Right lobe of liver (tissue), 6 donors: Measurements from ENCODE around the gene UBE2QL1. TPM values are rescaled to one million over a fixed set of nuclear protein-coding genes. Genes with fewer than 3 reads are reported as not detected.

Experiments
- ATAC-seq, 4 donors: fragments of 200-7000 bp; cut with Tn5 transposase; one replicate each; pipeline ENCODE4 v1.9.1; 2020; ENCODE audit warnings: mild to moderate bottlenecking in 4 of 4, moderate library complexity in 4 of 4
- DNase-seq, 3 donors: peaks; one replicate each; pipeline ENCODE4 v3.0.0-alpha.2; 2020
- H3K27ac ChIP-seq, 3 donors: fragments of 200-600 bp; one replicate each; pipeline ENCODE4 v1.8.0; 2022
- H3K27me3 ChIP-seq, 2 donors: fragments of 200-600 bp; one replicate each; pipeline ENCODE4 v1.8.0; 2022
- H3K36me3 ChIP-seq, 4 donors: fragments of 200-600 bp; sonication (generic) in 1 of 4; one replicate each; pipeline versions ENCODE4 v1.5.1 to v1.8.0; 2017 to 2022; ENCODE audit warnings: control low read depth in 1 of 4
- H3K4me1 ChIP-seq, 4 donors: fragments of 200-600 bp; sonication (generic) in 1 of 4; one replicate each; pipeline versions ENCODE4 v1.5.1 to v1.8.0; 2017 to 2022; ENCODE audit warnings: control low read depth in 1 of 4
- H3K4me3 ChIP-seq, 3 donors: fragments of 200-600 bp; one replicate each; pipeline ENCODE4 v1.8.0; 2022
- H3K9me3 ChIP-seq, 4 donors: fragments of 200-600 bp; sonication (generic) in 1 of 4; one replicate each; pipeline versions ENCODE4 v1.5.1 to v1.8.0; 2017 to 2022; ENCODE audit warnings: control low read depth in 1 of 4
- CTCF ChIP-seq, 4 donors: fragments of 200-600 bp in 3 of 4; fragments of 450-650 bp in 1 of 4; IDR thresholded peaks; one replicate each; pipeline versions ENCODE4 v1.5.1 to v1.8.0; 2016 to 2022; ENCODE audit warnings: antibody characterized with exemption in 4 of 4, mild to moderate bottlenecking in 2 of 4
- POLR2A ChIP-seq: fragments of 450-650 bp; IDR thresholded peaks from one replicate; pipeline ENCODE4 v1.6.1; 2017; ENCODE audit warnings: antibody characterized with exemption, mild to moderate bottlenecking
- WGBS: methylation state at CpG from one replicate; pipeline ENCODE4 v1.1.6; 2018; ENCODE audit warnings: low coverage, low lambda C conversion rate; ENCODE audit not compliant: insufficient coverage; ENCODE audit errors: missing lambda C conversion rate; 5-methylcytosine and 5-hydroxymethylcytosine counted together
- intact Hi-C, 2 donors: fragments of 100-400 bp; cut with DNase I; formaldehyde crosslinking; loops; one replicate each; pipeline versions ENCODE4 v1.11.2 to v1.14.1; 2022
- total RNA-seq, 6 experiments: library from RNA; depleted of rRNA in 2 of 6; stranded (reverse); fragments of >200 nt in 2 of 6; fragmentation: NEBNext Ultra II Directional in 3 of 6; extraction: Animal tissue kit (Norgen Biotek cat#: 25700) in 3 of 6; gene quantifications; one replicate each; pipeline versions ENCODE4 v1.1.0 to v1.2.4, GENCODE V29; 2016 to 2023
- donor health status: DM: no; HTN: yes; CAD: no.
- donor health status: DM: no; HTN: no; CAD: no.
- donor health status: DM: no; HTN: no; CAD: no.
- donor health status: DM: no; HTN: yes; CAD: no.
- donor health status: DM: no; HTN: yes; CAD: no.

UBE2QL1 gene
- total RNA-seq, 6 experiments from 2014 or later = 0.20 to 0.74 (median 0.54) TPM

- no peak for TF ChIP-seq CTCF (IDR thresholded peaks at IDR 0.05)
- TF ChIP-seq POLR2A = no peak
- ATAC-seq (peak in 1 of 4 donors; percentile 17), DNase-seq (no peak)
- Histone ChIP-seq H3K4me3 (no peak overlapping the region), H3K4me1 (no peaks in the 10 kb centered on the region), H3K27ac (no peak overlapping the region), H3K27me3 (no peaks in the 10 kb centered on the region), H3K36me3 (no peaks in the 10 kb centered on the region), H3K9me3 (no peaks in the 10 kb centered on the region)
- WGBS = 33% methylated on average over 1 of the region's 8 CpGs
- intact Hi-C loops = no loop called here
Measured at GRCh38 chr5:6424110-6424659, 24.5 kb upstream of the UBE2QL1 start.

GRCh38 chr5:6424700-6425099, 24.0 kb upstream of the UBE2QL1 start:
- DNase-seq (no peak), ATAC-seq (no peak)
- intact Hi-C loops = no loop called here
- Histone ChIP-seq H3K4me3 (no peak overlapping the region), H3K27me3 (no peaks in the 10 kb centered on the region), H3K27ac (no peak overlapping the region), H3K36me3 (no peaks in the 10 kb centered on the region), H3K4me1 (no peaks in the 10 kb centered on the region), H3K9me3 (no peaks in the 10 kb centered on the region)
- no peak for TF ChIP-seq POLR2A
- TF ChIP-seq CTCF (IDR thresholded peaks at IDR 0.05) = no peak

- 54% methylated on average over 4 of the region's 4 CpGs for WGBS
- no peak for ATAC-seq
- no peak overlapping the region for H3K4me3 ChIP-seq
Measured at GRCh38 chr5:6427694-6428093, 21.0 kb upstream of the UBE2QL1 start.

GRCh38 chr5:6430418-6431028, 18.1 kb upstream of the UBE2QL1 start:
- 76% methylated on average over 5 of the region's 10 CpGs for WGBS
- TF ChIP-seq CTCF (IDR thresholded peaks at IDR 0.05) = no peak
- ATAC-seq = no peak

More at GRCh38 chr5:6427694-6428093, 21.0 kb upstream of the UBE2QL1 start:
- Histone ChIP-seq H3K4me1 (no peaks in the 10 kb centered on the region), H3K27me3 (no peaks in the 10 kb centered on the region), H3K36me3 (no peaks in the 10 kb centered on the region), H3K27ac (no peak overlapping the region), H3K9me3 (no peaks in the 10 kb centered on the region)
- TF ChIP-seq CTCF (IDR thresholded peaks at IDR 0.05) (no peak), POLR2A (no peak)
- DNase-seq = no peak
- intact Hi-C loops = no loop called here

More at GRCh38 chr5:6430418-6431028, 18.1 kb upstream of the UBE2QL1 start:
- Histone ChIP-seq H3K9me3 (no peaks in the 10 kb centered on the region), H3K36me3 (no peaks in the 10 kb centered on the region), H3K27ac (no peak overlapping the region), H3K27me3 (no peaks in the 10 kb centered on the region), H3K4me1 (no peaks in the 10 kb centered on the region), H3K4me3 (no peak overlapping the region)
- intact Hi-C loops = no loop called here
- DNase-seq = no peak
